ENCODE results near the gene ADGRD2.

DNA sequence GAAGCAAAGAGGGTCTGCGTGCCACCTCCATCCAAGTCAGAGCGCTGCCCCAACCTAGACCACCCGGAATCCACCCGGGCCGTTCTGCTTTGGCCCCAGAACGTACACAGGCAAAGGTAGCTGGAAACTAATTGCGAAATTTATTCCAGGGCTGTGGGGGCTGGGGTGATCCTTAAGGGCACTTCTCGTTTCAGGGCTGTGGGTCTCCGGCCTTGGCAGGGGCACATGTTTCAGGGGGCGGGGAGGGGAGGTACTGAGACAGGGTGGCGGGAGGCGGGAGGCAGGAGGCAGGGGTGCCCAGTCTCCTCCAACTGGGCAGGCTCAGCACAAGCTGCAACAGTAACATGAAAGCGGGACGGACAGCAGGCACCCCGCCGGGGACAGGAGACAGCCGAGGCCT, 30.9 kb downstream of the ADGRD2 start:
- TF ChIP-seq CTCF (IDR thresholded peaks at IDR 0.05) (no peak), EP300 (IDR thresholded peaks at IDR 0.05) (no peak)

Measured in tibial nerve (tissue), 4 donors.